NCI-H524 treated with DMSO at 0.1 percent for 48 hours (cell line): ENCODE data around the gene CHAF1B.
"Not testable (repeated sequence)": the region's sequence is repeated elsewhere in the genome, so short reads cannot be mapped to it uniquely, and the experiment has no call there.

ENCODE experiments used
- DNase-seq: peaks from one replicate; lab custom pipeline; 2025; lab: John Stamatoyannopoulos, UW

CHAF1B gene

DNA sequence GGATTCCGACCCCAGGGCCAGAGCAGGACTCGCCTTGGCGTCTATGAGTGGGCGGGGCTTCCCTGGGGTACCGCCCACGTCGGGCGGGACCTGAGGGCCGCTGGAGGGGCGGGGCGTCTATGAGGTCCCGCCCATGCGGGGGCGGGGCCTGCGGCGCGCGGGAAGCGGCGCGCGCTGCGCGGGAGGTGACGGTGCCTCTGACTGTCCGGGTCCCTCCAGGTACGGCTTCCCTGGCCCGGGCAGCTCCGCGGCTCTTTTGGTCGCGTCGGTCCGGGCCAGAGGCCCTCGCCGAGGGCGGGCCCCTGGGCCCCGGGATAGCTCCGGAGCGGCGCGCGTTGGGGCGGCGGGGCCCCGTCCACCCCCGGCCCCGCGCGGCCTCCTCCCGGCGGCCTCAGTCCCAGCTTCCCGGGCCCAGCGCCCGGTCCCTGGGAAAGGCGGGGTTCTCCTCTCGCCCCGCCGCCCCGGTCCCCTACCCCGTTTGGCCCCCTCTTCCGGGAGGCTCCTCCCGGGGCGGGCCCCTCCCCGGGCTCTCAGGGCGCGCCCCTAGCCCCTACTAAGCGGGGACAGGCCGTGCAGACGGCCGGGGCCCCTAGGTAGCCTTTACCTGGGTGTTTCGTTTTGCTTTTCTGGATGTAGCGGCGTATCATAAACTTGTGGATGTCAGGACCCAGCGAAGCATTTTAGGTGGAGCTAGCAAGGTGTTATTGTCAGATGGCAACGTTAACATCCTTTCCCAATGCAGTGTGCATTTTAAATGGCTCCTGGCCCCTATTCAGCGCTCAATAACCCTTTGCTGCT is at the start of gene CHAF1B:
Gene CHAF1B, plus strand, starts transcription at position 160 of the 798 bp plus-strand sequence. CDS start 745 bp downstream, outside the sequence.
- DNase-seq = no peak

DNA sequence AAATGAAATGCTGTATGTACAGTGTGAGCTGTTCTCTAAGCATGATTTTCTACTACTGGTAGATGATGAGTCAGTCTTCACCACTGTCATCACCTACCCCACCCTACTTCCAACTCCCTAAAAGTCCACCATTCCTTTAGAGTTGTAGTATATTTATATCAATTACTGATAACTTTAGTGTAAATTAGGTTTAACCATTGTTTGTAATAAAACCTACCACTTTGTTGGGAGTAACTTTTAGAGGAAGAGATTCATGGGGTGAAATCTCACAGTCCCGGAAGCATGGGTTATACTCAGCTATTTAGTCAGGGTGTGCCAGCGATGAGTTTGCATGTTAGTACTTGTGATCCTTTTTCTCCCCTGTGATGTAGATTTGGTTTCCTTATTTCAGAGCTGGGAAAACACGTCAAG is 48.1 kb upstream of the CHAF1B start:
- DNase-seq = no peak

GRCh38 chr21:36338975-36339374 is 46.2 kb upstream of the CHAF1B start:
- DNase-seq = no peak

DNA sequence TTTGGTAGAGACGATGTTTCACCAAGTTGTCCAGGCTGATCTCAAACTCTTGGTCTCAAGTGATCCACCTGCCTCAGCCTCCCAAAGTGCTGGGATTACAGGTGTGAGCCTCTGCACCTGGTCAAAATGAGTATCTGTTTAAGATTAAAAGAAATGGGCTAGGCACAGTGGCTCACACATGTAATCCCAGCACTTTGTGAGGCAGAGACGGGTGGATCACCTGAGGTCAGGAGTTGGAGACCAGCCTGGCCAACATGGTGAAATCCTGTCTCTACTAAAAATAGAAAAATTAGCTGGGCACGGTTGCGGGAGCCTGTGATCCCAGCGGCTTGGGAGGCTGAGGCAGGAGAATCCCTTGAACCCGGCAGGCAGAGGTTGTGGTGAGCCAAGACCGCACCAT is 42.6 kb upstream of the CHAF1B start:
- not testable (repeated sequence) for DNase-seq

DNA sequence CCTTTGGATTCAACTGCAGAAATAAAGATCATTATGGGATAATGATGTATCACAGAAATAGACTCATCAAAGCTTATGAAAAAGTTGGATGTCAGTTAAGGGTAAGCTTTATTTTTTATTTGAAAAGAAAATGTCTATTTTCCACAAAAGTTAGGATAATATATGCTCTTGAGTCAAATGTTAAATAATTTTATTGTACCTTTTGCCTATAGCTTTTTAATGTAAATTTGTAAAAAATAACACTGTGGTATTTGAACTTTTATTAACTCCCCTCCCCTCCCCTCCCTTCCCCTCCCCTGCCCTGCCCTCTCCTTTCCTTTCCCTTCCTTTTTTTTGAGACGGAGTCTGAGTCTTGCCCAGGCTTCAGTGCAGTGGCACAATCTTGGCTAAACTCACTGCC is 40.3 kb upstream of the CHAF1B start:
- no peak for DNase-seq

DNA sequence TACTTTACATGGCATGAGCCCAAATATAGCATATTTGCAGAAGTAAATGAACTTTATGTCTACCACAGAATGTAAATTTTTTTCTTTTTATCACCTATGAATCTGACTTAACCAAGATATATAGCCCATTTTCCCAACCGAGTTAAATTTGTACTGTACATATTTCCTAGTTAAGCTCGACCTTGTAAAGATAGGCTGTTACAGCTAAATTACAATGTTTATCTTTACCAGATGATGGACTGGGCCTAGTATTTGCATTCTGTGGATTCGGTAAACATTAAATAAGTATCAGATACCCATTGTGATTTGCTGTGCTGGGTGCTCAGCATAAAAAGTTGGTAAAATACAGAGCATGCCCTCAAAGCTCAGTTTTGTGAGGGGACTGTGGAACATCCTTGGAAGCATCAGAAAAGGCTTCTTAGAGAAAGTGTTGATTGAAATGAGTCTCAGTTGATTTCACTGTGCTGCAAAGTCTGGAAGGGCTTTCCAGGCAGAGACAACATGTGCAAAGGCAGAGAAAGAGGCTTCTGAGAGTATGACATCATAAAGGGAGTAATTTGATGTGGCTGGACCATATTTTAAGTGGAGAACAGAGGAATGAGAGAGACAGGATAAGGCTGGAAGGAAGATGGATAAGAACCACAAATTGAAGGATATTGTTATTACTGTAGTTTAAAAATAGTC is 37.8 kb upstream of the CHAF1B start:
- no peak for DNase-seq

- no peak for DNase-seq
Measured at GRCh38 chr21:36347962-36348328, 37.2 kb upstream of the CHAF1B start.

DNA sequence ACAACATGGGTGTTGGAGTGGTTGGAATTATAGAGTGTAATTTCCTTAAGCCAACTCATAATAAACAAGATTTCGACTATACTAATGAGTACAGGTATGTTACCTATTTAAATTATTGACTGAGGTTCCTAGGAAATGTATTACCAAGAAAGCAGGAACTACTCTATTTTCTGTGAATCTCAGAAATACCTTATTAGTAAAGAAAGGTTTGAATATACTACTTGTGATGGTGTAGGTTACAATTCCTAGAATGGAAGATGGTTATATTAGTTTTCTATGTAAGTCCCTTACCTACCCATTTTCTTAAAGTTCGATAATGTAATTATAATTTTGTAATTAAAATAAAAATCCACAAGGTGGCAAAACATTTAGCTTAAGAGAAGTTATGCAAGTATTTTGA is 35.9 kb upstream of the CHAF1B start:
- no peak for DNase-seq

DNA sequence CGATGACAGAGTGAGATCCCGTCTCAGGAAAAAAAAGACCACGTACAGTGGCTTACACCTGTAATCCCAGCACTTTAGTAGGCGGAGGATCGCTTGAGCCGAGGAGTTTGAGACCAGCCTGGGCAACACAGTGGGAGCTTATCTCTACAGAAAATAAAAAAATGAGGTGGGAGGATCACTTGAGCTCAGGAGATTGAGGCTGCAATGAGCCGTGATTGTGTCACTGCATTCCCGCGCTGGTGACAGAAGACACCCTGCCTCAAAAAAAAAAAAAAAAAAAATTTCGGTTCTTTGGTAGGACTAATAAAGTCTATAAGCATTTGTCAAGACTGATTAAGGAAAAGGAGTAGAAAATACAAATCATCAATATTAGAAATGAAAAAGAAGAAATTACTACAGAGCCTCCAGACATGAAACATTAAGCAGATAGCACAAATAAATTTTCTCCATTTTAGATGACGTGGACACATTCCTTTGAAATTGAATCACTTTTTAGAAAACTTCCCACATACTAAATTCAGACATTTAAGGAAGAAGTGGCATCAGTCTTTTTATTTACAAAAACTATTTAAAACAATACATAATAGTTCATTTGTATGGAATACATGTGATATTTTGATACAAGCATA is 34.8 kb upstream of the CHAF1B start:
- no peak for DNase-seq

DNA sequence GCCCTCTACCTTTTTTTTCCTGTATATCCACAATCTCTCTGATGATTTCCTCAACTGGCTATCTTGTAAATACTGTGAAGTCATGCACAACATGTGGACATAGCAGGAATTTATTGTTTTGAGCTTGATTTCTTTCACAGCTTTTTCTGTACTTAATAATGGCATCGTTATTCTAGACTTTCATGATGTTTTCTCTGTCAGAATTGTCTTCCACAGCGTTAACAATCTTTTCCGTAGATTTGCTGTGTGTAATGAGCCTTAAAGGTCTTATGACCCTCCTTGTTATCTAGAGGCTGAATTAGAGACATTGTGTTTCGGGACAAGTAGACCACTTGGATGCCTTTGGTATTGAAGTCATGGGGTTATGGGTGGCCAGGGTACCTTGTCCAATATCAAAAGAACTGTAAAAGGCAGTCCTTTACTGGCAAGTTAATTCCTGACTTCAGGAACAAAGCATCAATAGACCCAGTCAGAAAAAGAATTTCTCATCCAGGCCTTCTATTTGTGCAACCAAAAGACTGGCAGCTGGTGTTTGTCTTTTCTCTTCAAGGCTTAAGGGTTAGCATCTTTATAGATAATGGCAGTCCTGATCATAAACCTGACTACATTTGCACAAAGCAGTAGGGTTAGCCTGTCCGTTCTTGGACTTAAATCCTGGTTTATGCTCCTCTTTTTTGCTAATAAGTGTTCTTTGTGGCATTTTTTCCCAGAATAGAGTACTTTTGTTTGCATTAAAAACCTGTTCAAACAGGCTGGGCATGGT is 30.1 kb upstream of the CHAF1B start:
- DNase-seq = no peak

- no peak for DNase-seq
Measured at GRCh38 chr21:36355868-36356267, 29.3 kb upstream of the CHAF1B start.

DNA sequence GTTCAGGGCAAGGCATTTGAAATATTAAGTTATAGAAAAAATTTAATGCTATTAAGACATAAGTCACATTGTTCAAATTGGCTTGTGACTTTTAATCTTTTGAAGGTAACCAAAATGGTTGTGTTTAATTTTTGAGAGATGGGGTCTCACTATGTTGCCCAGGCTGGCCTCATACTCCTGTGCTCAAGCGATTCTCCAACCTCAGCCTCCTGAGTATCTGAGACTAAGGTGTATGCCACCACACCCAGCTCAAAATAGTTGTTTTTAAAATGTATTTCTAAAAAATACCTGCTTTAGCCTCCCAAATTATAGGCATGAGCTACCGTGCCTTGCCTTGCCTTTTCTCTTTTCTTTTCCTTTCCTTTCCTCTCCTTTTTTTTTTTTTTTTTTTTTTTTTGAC is 26.0 kb upstream of the CHAF1B start:
- no peak for DNase-seq

- DNase-seq = no peak
Measured at GRCh38 chr21:36369064-36369685, 16.0 kb upstream of the CHAF1B start.

DNA sequence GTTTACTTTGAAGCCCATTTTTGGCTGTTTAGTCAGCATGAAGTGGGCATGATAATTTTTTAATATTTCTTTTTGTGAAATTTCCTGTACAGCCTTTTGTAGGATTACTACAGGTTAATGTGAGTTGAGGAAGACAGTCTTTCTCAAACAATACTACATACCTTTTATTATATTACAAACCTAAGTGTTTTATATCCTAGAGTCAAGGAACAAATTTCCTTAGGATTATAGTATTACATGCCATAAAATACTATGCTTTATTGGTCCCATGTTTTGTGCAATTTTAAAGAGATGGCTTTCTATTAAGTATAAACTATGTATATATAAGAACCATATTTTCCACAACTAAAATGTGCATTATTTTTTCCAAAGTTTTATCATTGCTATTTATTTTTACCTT is 9.2 kb upstream of the CHAF1B start:
- no peak for DNase-seq

- no peak for DNase-seq
Measured at GRCh38 chr21:36377391-36377842, 7.8 kb upstream of the CHAF1B start.

DNA sequence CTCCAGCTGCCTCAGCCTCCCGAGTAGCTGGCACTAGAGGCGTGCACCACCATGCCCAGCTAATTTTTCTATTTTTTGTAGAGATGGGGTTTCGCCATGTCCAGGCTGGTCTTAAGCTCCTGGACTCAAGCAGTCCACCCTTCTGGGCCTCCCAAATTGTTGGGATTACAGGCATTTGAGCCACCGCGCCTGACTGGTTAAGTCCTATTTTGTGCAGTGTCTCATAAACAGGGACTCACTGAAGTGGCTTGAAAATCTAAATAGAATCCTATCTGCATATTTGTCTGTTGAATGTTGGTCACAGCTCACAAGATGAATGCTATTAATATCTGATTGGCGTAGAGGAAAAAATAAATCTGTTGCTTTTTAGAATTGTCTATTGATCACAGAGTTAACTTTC is 5.9 kb upstream of the CHAF1B start:
- no peak for DNase-seq

DNA sequence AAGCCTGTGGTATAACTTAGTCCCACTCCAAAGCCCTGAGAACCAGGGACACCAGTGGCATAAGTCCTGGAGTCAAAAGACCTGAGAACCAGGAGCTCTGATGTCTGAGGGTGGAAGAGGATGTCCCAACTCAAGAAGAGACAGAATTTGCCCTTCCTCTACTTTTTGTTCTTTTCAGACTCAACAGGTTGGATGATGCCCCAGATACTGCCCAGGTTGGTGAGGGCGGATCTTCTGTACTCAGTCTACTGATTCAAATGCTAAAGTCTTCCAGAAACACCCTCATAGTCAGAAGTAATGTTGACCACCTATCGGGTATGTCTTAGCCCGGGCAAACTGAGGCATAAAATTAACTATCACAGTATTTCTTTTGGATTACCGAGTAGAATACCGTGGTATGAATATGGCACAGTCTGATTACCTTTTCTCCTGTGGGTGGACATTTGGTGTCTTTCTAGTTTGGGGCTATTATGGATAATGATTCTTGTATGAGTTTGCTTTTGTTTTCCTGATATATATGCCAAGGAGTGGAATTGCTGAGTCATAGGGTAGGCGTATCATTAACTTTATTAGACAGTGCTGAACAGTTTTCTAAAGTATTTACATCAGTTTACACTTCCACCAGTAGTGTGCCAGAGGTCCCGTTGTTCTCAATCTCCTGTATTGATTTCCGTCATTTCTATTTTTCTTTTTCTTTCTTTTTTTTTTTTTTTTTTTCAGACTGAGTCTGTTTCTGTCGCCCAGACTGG is 3.2 kb upstream of the CHAF1B start:
- DNase-seq = no peak

DNA sequence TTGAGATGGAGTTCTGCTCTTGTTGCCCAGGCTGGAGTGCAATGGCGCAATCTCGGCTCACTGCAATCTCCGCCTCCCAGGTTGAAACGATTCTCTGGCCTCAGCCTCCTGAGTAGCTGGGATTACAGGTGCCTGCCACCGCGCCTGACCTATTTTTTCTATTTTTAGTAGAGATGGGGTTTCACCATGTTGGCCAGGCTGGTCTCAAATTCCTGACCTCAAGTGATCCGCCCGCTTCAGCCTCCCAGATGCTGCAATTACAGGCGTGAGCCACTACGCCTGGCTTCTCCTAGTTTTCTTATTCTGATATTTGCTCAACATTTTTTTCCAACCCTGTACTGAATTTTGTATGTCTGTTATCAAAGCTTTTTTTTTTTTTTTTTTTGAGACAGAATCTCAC is 2.5 kb upstream of the CHAF1B start:
- DNase-seq = not testable (repeated sequence)

GRCh38 chr21:36384885-36385232 is 333 bp upstream of the CHAF1B start:
- no peak for DNase-seq

DNA sequence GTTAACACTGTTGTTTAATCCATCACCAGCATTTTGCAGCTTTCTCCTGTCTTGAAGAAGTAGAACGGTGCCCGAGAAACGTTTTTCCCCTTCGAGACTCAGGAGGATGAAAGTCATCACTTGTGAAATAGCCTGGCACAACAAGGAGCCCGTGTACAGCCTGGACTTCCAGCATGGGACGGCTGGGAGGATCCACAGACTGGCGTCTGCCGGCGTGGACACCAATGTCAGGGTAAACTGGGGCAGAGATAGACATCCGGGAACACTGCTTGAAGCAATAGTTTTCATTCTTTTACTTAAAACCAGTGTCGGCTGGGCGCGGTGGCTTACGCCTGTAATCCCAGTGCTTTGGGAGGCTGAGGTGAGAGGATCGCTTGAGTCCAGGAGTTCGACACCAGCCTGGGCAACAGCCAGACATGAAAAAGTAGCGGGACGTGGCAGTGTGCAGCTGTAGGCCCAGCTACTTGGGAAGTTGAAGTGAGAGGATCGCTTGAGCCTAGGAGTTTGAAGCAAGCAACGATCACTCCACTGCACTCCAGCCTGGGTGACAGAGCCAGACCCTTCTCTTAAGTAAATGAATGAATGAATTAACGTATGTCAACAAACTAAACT is 945 bp downstream of the CHAF1B start:
- DNase-seq = no peak

- peak; percentile 14 for DNase-seq
Measured at GRCh38 chr21:36388096-36388495, 2.9 kb downstream of the CHAF1B start.
